DND-41 (cell line): ENCODE results near the gene CSF3R.

Experiments used
- CTCF ChIP-seq: IDR thresholded peaks from 2 replicates; pipeline ENCODE4 v1.5.1; 2012; ENCODE audit warnings: borderline replicate concordance, low read length, moderate library complexity, mild to moderate bottlenecking; ENCODE audit not compliant: poor library complexity, severe bottlenecking; ENCODE audit errors: extremely low read depth
- EZH2 ChIP-seq: IDR thresholded peaks from 3 replicates; pipeline ENCODE4 v1.6.1; 2012; ENCODE audit warnings: borderline replicate concordance, low read depth, mild to moderate bottlenecking, moderate library complexity, low read length, inconsistent platforms; ENCODE audit not compliant: severe bottlenecking

GRCh38 chr1:36484099-36484498, 1.4 kb upstream of the CSF3R start:
- TF ChIP-seq CTCF (no peak), EZH2 (no peak)
